GM18909 (cell line): ENCODE measurements around the gene NCOA7.
A peak's percentile ranks its signal among the peaks of the same experiment; 100 is the strongest.

Experiments used
- ATAC-seq: cut with Tn5 transposase; IDR thresholded peaks from one replicate; pipeline ENCODE4 v1.9.1; 2021; ENCODE audit warnings: mild to moderate bottlenecking; ENCODE audit not compliant: unreplicated experiment, poor library complexity

The NCOA7 gene

DNA sequence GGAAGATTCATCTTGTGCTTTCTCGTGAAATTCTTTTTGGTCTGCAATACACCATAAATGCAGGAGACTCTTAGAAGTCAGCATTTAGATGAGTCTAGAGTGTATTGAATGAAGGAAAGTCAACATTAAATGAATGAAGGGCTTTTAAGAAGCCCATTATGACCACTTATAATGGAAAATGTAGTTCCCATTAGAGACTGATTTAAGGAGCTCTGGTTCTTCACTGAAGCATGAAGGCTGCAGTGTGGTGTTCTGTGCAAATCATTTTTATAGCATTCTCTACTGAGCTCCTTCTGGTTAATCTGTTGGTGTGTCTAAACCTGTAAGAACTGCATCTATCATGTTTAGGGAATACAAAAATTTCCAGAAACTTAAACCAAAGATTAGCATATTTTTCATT lies 19.7 kb downstream of the NCOA7 start:
- ATAC-seq = no peak

DNA sequence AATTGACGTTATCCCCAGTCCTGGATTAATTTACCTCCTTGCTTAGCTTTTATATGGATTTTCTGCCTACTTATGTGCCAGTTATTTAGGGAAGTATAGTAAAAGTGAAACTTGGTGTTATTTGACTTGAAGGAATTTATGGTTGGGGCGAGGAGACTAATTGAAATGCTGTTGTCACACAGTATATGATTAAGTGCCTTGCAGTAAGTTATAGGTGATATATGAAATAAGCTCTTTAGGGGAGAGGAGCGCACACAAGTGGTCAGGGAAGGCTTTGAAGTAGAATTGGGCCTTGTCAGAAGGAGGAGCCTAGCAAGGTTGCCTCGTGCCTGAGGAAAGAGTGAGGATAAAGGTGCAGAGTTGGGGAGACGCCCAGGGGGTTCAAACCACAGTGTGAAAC lies 20.5 kb downstream of the NCOA7 start:
- peak; percentile 19 for ATAC-seq

DNA sequence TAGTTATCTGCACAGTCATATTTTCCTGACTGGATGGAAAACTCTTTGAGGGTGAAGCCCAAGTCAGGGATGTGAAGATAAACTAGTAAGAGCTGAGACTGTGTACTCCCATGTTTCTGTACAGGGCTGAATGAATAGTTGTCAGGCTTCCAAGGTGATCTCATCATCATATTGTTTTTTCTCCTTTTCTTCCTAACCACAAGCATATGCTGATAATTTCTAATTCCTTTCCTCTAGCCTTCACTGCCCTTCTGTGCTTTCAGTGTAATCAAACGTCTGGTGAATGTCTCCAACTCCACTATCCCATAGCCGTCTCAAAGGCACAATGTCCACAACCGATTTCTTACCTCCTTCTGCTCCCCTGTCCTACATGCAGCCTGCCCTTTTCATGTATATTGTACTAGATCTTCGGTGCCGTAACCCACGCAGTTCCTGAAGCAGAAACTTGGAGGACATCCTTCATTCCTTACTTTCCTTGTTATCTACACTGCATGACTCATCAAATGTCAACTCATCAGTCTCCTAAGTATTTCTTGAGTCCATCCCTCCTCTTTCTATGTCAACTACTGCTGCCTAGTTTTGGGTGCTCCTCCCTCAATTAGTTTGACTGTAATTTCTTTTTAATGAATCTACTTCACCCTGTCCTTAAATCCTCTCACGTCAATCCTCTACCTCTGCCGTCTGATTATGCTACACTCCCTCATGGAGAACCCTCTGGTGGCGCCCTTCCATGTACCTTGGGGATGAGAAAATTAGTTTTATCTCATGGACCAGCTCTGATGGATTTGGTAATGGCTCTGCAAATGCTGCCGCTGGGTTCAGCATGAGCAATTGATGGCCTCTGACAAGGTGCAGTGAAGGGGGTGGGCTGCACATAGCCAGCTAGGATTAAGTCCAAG lies 21.9 kb downstream of the NCOA7 start:
- no peak for ATAC-seq

DNA sequence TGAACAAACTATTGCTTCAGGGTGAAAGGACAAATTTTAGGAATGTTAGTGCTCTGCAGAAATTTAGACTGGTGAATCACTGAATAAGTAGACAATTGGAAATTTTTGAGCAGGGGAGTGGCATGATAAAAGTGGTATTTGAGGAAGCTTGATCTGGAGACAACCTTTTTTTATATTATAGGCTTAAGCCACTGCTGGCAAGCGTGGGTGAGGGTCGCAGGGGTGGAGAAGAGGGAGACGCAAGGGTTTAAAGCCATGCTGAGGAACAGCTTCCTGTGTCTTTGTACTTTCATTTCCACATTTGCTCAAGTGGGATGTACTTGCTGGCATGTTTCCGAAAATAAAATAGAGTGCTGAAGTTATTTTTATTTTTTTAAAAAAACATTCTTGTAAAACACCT lies 23.7 kb downstream of the NCOA7 start:
- ATAC-seq = no peak

DNA sequence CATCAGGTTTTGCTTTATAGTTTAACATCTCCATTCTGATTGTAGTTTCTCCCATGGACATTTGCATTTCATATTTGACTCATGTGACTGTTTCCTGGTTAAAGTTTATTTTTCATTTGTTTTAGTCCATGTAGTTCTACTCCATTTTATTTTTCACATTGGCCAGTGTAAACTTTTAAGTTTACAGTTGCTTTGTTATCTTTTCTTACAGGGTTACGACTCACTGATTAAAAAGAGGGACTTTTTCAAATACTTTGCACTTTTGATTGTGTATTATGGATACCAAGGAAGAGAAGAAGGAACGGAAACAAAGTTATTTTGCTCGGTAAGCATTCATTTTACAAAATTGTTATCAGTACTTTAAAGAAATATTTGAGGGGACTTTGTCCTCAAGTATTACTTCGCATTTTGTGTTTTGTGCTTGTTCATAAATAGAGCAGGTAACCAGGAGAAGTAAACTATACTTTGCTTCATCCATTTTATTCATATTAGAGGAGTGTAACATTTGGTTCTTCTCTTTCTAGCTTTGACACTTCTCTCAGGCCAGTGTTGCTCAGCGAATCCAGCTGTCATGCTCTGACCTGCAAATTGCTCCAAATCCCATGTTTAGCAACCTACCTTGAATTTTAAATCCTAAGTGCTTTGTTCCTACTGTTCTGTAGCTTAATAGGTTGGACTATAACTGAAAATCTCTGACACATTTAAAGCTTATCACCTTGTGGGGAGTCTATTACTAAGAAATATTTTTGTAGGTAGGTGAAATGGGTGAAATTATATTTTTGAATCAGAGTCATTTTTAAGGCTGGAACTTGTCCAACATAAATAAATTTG lies 24.5 kb downstream of the NCOA7 start:
- ATAC-seq = no peak

DNA sequence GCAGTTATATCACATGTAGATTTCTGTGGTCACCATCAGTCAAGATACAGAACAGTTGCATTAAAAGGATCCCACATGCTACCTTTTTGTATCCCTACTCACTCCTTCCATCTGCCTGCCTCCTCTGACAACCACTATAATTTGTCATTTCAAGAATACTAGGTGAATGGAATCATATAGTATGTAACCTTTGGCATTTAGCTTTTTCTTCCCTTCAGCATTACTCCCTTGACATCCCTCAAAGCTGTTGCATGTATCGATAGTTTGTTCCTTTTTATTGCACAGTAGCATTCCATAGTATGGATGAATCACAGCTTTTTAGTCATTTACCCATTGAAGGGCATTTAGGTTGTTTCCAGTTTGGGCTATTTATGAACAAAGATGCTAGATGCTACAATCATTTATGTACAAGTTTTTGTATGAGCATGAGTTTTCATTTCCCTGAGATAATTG lies 26.1 kb downstream of the NCOA7 start:
- ATAC-seq = no peak

DNA sequence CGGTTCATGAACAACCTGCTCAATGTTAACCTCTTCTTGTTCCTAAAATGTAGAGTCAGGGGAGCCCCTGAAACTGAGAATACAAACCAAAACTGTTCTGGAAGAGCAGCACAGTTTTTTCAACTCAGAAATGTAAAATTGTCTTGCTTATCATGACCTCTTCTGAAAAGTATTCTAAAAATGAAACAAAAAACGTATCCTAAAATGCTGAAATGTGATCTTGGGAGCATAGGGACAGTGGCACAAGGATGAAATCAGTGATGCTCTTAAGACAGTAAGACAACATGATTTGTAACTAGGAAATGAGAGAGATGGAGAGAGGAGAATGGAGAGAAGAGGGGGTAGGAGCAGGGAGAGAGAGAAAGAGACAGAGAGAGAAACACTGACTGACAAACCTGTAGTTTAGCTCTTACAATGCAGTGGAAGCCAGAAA lies 27.5 kb downstream of the NCOA7 start:
- peak; percentile 40 for ATAC-seq

DNA sequence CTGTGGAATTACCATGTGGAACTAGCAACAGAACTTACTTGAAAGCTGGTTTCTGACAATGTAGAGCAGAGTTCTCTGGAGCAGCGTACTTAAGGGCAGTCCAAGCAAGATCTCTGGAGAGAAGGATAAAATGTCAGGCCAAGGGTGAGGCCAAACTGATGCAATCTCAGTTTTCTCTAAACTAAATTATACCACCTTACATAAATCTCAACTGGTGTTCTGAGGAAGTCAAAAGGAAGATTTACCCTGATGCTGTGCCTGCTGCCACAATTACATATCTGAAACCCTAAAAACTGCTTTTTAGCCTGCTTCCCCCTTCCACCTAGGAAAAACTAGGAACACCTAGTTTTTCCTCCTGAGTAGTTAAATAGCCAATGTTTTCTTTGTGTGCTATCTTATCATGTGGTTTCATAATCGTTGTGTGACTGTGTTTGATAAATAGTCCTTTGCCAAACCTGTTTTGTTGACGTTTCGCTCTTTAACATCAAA lies 28.1 kb downstream of the NCOA7 start:
- no peak for ATAC-seq

DNA sequence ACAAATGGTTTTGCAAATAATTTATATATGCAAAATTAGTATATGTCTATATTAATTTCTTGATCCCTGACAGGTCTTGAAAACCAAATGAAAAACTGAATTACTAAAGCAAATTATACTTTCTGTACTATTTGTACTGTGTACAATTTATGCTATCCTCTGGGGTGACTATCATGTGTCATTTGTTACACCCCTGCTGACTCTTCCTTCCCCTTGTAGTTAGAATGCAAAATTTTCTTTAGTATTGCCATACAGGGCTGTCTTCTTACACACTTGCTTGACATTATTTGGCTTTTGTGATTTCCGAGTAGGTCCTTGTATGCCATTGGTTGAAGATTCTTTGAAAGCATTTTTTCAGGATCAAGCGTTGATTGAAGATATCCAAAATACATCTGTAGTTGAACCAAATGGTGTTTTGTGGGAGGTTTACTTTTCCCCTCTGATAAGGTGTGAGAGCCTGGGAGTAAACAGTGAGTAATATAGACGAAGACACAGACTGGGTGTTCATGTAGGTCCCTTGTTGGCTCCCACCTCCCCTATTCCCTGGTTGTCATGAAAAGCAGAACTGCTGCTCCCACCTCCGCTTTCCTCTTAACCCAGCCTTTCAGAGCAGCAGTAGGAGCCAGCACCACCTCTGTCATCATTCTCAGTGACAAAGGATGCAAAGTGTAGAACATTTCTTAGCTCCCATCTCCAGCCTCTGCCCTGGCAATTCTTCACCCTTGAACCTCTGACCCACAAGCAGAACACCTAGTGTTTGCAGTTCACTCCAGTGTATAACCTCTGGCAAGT lies 29.0 kb downstream of the NCOA7 start:
- ATAC-seq = no peak

DNA sequence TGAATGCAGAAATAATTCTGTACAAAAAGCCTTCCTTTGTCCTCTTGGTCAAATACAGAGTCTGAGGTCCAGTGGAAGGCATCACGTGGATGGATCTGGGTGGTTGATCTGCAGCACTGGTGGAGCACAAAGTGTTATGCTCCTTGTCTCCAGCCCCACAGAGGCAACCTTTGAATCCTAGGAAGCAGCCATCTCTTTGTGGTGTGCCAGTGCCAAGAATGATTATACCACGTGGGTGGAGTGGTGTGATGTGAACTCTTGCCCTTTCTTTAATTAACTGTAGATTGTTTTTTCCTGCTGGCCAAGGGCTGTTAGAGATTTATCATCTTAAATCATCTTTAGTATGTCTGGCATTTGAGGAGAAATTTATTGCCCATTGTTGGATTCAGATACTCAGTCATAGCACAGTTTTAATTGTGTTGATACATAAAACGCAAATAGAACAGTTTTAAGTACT lies 31.1 kb downstream of the NCOA7 start:
- no peak for ATAC-seq

DNA sequence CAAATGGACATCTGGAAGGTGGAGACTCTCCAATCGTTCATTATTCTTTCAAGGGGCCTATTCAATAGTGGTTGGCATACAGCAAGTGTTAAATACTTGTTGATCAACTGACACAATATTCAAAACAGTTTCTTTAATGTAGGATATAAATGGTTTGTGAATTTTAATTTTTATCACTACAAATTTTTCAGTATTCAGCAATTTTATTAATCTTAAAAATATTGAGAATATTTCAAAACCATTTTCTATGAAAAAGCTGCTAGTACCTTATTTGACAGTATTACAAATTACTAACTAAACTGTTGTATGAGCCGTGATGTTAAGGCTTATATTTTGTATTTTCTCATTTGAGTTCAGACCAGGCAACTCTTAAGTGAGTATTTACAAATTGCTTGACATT lies 32.4 kb downstream of the NCOA7 start:
- ATAC-seq = no peak

DNA sequence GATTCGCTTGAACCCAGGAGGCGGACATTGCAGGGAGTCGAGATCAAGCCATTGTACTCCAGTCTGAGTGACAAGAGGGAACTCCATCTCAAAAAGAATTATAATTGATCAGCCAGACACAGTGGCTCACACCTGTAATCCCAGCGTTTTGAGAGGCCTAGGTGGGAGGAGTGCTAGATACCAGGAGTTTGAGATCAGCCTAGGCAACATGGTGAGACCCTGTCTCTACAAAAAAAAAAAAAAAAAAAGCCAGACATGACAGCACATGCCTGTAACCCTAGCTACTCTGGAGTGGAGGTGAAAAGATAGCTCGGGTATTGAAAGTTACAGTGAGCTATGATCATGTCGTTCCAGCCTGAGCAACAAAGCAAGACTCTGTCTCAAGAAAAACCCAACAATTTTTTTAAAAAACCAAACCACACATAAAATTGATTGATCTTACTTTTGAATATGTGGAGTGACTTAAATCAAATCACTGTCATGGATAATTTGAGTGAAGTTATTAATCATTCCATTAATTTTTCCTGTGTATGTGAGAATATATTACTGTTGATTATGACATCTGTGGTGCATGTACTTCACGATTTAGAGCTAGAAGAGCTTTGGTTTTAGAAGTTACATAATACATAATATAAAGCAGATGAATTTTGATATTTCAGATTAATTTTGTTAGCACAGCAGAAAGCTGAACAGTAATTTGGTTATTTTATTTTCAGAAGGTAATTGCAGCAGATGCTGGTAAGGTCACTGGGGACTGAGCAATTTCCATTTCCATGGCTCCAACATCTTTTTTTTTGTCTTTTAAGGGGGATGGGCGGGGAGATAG lies 34.4 kb downstream of the NCOA7 start:
- ATAC-seq = no peak

DNA sequence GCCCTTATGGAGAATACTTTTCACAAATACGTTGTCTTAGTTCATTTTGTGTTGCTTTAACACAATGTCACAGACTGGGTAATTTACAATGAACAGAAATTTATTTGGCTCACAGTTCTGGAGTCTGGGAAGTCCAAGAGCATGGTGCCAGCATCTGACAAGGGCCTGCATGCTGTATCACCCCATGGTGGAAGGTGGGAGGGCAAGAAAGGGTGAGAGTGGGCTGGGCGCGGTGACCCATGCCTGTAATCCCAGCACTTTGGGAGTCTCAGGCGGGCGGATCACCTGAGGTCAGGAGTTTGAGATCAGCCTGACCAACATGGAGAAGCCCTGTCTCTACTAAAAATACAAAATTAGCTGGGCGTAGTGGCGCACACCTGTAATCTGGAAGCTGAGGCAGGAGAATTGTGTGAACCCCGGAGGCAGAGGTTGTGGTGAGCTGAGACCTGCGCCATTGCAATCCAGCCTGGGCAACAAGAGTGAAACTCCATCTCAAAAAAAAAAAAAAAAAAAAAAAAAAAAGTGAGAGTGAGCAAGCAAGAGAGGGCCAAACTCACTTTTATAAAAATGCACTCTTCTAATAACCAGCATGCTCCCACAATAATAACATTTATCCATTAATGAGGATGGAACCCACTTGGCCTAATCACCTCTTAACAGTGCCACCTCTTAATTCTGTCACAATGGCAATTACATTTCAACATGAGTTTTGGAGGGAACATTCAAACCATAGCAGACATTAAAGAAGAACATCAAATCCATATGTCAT lies 36.1 kb downstream of the NCOA7 start:
- ATAC-seq = no peak

DNA sequence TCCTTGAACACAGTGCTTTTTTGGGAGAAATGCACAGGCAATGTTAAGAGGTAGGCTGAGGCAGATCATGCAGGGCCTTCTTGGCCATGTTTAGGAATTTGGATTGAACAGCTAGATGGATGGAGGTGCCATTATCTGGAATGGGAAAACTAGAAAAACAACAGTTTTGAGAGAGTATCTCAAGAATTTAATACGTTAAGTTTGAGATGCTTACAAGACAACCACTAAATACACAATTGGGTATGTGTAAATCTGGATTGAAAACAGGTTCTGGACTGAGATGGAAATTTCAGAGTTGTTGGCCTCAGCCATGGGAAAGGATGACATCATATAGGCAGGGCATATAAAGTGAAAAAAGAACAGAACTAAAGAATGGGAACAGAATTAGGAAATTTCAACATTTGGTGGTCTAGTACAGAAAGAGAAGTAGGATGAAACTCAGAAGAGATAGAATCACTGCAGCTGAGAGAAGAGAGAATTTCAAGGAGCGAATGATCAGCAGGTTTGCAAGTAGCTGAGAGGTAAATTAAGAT lies 37.1 kb downstream of the NCOA7 start:
- ATAC-seq = no peak

DNA sequence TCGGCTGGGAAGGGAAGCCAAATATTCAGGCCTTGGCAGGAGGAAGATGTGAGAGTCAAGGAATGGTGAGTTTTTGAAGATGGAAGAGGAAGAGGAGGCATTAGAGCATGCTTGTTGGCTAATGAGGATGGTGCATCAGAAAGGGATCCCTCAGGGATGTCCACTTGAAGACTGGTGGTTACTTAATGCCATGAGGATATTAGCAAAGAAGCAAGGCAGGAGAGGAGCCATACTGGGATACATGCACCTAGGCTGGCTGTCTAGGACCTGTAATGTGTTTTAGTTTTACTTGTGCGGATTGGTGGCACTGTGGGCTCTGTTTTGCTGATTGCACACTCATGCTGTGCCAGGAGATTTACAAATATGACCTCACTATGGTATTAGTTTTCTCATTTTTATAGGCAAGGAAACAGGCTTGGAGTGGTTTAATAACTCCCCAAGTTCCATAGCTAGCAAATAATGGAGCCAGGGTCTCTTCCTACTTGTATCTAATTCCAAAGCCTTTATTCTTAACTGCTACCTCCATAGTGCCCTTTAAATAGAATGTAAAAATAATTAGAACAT lies 37.8 kb downstream of the NCOA7 start:
- ATAC-seq = no peak

DNA sequence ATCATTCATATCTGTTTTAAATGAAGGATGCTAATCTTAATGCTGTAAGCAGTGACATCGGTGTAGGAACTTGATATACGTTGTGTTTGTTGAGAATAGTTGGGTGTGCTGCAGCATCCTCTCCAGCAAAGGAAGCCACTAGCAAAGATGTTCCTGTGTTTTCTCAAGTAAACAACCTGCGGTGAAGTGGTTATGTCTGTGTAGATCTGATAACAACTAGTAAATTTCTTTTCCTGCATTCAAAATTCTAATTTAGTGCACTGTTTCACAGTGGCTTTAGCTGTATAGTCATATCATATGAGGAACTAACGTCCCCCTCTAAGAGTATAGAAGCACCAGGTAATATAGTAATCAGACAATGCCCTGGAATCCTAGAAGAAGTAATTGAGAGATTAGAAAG lies 38.7 kb downstream of the NCOA7 start:
- no peak for ATAC-seq

DNA sequence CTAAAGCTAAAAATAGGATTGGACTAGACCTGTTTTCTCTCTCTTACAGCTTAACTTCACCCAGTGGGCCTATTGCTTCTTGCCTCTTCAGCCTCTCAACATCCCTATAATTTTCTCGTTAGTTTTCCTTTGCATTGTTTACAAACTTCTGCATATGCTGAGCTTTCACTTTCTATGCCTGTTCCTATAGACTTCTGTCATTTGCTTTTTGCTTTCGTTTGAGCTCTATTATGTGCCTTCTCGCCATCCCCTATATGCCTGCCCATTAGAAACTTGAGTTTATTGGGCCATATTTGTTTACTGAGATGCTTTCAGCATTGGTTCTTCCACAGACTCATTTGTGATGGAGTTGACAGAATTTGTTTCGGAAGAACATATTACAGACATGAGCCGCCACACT lies 40.9 kb downstream of the NCOA7 start:
- ATAC-seq = peak; percentile 30
